Stimulated activated CD4-positive, alpha-beta T cell treated with anti-CD3 and anti-CD28 coated beads, Interleukin-4, amount 100 ng/mL, for 4 hours (primary cell): Measurements from ENCODE around the gene CYTIP.
"Not testable (repeated sequence)": the region's sequence is repeated elsewhere in the genome, so short reads cannot be mapped to it uniquely, and the experiment has no call there.

ENCODE experiments used
- DNase-seq, 2 experiments: peaks; one replicate each; pipeline ENCODE4 v3.0.0-alpha.2; 2020

Gene CYTIP

DNA sequence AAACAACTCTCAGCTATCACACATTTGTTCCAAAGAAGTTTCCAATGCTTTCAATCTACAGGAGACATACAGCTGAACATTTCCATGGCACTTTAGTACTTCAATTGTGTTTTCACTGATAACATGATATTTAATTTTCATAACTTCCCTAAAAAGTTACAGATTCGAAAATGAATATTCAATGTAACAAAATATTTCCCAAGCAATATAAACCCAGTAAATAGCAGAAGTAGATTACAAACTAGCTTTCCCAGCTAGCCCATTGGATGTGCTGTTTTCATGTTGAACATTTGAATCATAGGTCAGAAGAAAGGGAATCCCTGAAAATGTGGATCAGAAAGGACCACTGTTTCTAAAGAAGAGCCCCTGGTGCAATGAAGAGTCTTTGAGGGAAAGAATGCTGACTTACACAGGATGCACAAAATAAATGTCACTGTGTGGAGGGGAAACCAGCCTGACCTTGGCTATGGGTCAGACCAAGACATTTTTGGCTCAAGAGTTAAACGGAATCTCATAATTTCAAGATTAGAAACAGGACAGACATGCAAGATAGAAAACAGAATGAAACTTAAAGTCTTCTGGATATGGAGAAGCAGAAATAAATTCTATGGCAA, 22.5 kb downstream of the CYTIP start:
- DNase-seq, result no peak

GRCh38 chr2:157420771-157421323, 23.0 kb downstream of the CYTIP start:
- DNase-seq, result no peak

DNA sequence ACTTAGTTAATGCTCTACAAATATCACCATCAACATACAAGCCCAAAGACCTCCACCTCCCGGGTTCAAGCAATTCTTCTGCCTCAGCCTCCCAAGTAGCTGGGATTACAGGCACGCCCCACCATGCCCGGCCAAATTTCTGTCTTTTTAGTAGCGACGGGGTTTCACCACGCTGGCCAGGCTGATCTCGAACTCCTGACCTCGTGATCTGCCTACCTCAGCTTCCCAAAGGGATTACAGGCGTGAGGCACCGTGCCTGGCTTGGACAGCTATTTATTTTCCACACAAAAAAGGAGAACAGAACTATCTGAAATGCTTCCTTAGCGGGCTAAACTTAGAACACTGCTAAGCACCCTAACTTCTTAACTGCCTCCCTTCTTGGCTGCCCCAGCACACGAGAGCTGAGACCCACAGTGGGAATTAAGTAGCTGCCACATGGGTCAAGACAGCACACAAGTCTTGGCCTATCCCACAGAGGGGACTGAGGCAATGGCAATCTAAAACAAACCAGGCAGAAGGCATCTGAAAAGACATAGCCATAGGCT, 24.8 kb downstream of the CYTIP start:
- no peak for DNase-seq

GRCh38 chr2:157418239-157418641, 25.6 kb downstream of the CYTIP start:
- DNase-seq, result no peak

GRCh38 chr2:157415591-157416101, 28.2 kb downstream of the CYTIP start:
- no peak for DNase-seq

DNA sequence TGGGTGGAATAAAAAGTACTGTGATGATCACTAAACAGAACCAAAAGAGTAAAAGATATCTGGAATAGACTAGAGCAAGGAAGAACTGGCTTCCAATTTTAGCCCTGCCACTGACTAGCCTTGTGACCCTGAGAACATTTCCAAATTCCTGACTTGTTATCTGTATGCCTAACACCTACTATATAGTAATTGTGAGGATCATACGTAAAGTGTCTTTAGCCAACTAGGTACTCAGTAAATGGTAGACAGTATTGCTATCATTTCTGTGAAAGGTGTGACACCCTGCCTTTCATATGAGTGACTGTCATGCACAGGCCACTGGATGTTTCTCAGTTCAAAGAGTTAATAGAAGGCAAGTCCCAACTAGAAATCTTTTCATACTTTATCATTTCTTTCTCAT, 29.8 kb downstream of the CYTIP start:
- DNase-seq, result no peak

GRCh38 chr2:157413326-157414035, 30.4 kb downstream of the CYTIP start:
- DNase-seq, result peak in 1 of 2 experiments; percentile 63

GRCh38 chr2:157411624-157412336, 32.1 kb downstream of the CYTIP start:
- DNase-seq, result no peak

DNA sequence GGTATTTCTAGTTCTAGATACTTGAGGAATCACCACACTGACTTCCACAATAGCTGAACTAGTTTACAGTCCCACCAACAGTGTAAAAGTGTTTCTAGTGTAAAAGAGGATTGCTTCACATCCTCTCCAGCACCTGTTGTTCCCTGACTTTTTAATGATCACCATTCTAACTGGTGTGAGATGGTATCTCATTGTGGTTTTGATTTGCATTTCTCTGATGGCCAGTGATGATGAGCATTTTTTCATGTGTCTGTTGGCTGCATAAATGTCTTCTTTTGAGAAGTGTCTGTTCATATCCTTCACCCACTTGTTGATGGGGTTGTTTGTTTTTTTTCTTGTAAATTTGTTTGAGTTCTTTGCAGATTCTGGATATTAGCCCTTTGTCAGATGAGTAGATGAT, 38.5 kb downstream of the CYTIP start:
- not testable (repeated sequence) for DNase-seq

GRCh38 chr2:157404363-157404762, 39.5 kb downstream of the CYTIP start:
- DNase-seq, result peak; percentile 29 to 64

DNA sequence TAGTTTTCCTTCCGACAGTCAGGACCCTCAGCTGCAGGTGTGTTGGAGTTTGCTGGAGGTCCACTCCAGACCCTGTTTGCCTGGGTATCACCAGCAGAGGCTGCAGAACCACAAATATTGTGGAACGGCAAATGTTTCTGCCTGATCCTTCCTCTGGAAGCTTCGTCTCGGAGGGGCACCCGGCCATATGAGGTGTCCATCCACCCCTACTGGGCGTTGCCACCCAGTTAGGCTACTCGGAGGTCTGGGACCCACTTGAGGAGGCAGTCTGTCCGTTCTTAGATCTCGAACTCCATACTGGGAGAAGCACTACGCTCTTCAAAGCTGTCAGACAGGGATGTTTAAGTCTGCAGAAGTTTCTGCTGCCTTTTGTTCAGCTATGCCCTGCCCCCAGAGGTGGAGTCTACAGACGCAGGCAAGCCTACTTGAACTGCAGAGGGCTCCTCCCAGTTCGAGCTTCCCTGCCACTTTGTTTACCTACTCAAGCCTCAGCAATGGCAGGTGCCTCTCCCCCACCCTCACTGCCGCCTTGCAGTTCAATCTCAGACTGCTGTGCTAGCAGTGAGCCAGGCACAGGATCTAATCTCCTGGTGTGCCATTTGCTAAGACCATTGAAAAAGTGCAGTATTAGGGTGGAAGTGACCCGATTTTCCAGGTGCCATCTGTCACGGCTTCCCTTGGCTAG, 40.9 kb downstream of the CYTIP start:
- DNase-seq, result not testable (repeated sequence)

- no peak for DNase-seq
Measured at GRCh38 chr2:157395811-157396210, 48.1 kb downstream of the CYTIP start.

DNA sequence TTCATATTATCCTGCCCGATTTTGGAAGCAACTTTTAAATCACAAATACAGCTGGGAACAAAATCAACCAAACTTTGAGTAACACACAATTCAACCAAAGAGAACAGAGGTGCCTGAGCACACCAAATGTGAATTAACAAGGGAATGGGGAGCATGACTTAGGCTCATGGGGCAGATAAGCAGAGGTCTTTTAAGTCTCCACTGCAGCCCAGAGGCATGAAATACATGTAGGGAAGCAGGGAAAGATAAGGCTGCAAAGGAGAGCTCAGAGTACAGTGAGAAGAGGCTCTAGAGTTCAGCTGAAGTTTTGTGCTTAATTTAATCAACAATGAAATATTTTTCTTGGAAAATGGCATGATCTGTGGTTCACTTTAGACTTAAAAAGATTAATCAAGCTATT, 49.0 kb downstream of the CYTIP start:
- DNase-seq, result no peak

DNA sequence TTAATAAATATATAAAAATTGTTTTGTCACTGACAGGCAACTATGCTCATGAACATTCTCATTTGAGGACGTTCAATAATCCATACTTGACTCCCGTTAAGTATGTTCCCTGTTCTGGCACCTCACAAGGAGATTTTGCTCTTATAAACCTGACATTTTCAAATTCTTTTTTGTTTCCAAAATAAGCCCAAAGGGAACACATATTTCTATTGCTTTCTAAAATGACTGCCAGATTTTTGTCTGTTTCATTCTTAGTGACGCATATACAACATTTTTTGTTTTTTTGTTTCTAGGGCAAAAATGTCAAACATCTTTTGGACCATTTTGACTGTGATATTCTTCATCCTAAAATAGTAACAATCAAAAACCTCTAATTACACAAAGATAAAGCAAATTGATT, 50.5 kb downstream of the CYTIP start:
- DNase-seq, result no peak

DNA sequence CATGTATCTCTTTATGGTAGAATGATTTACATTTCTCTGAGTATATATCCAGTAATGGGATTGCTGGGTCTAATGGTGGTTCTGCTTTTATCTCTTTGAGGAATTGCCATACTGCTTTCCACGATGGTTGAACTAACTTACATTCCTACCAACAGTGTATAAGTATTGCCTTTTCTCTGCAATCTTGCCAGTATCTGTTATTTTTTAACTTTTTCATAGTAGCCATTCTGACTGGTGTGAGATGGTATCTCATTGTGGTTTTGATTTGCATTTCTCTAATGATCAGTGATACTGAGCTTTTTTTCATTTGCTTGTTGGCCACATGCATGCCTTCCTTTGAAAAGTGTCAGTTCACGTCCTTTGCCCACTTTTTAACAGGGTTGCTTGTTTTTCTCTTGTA, 55.1 kb downstream of the CYTIP start:
- no peak for DNase-seq

GRCh38 chr2:157386747-157387146, 57.1 kb downstream of the CYTIP start:
- no peak for DNase-seq

- no peak for DNase-seq
Measured at GRCh38 chr2:157386247-157386646, 57.6 kb downstream of the CYTIP start.

GRCh38 chr2:157377861-157378260, 66.0 kb downstream of the CYTIP start:
- no peak for DNase-seq

DNA sequence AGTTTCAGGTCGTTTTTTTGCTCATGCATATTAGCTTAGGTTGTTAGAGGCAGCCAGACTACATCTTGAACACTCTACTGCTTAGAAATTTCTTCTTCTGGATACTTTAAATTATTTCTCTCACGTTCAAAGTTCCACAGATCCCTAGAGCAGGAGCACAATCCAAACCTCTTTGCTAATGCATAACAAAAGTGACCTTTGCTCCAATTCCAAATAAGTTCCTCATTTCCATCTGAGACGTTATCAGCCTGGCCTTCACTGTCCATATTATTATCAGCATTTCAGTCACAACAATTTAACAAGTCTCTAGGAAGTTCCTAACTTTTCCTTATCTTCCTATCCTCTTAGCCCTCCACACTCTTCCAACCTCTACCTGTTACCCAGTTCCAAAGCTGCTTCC, 67.8 kb downstream of the CYTIP start:
- DNase-seq, result no peak

DNA sequence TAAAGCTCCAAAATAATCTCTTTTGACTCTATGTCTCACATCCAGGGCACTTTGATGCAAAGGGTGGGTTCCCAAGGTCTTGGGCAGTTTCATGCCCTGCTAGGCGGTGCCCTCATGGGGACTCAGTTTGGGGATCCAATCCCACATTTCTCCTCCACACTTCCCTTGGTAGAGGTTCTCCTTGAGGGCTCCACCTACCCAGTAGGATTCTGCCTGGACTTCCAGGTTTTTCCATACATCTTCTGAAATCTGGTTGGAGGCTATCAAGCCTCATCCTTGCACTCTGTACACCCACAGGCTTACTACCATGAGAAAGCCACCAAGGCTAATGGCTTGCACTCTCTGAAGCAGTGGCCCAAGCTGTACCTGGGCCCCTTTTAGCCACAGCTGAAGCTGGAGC, 68.5 kb downstream of the CYTIP start:
- no peak for DNase-seq

- DNase-seq, result not testable (repeated sequence)
Measured at GRCh38 chr2:157368508-157368907, 75.4 kb downstream of the CYTIP start.

DNA sequence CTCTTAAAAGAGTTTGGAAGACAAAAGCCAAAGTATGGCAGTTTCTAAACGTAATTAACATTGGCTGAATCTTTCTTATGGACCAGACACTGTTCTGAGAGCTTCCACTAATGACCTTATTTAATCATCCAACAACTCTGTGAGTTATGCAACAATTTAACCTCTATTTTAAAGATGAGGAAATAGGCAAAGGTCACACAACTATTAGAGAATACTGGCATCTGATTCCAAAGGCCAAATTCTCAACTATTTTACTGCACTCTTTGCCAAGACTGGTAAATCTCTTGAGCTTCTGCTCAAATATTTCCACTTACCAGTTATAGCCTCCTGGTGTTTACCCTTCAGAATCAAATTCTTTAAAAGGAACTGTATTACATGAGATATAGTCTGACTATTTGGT, 76.2 kb downstream of the CYTIP start:
- DNase-seq, result no peak
